Activated naive CD8-positive, alpha-beta T cell treated with anti-CD3 and anti-CD28 coated beads for 36 hours (primary cell): ENCODE data around the gene DNAI1. TPM values are rescaled to one million over a fixed set of nuclear protein-coding genes. Genes with fewer than 3 reads are reported as not detected.
"Not testable (repeated sequence)": the region's sequence is repeated elsewhere in the genome, so short reads cannot be mapped to it uniquely, and the experiment has no call there.

ENCODE experiments used
- DNase-seq: peaks from one replicate; pipeline ENCODE4 v3.0.0; 2021
- H3K27ac Mint-ChIP-seq: one replicate; pipeline ENCODE4 v1.8.0; 2022; ENCODE audit warnings: mild to moderate bottlenecking, moderate library complexity, mixed read lengths
- H3K27me3 Mint-ChIP-seq: one replicate; pipeline ENCODE4 v1.8.0; 2022; ENCODE audit warnings: mild to moderate bottlenecking, mixed read lengths
- H3K36me3 Mint-ChIP-seq: one replicate; pipeline ENCODE4 v1.8.0; 2021; ENCODE audit warnings: mild to moderate bottlenecking, mixed read lengths
- H3K4me1 Mint-ChIP-seq: one replicate; pipeline ENCODE4 v1.8.0; 2021; ENCODE audit warnings: mixed read lengths
- H3K4me3 Mint-ChIP-seq: one replicate; pipeline ENCODE4 v1.8.0; 2022; ENCODE audit warnings: mild to moderate bottlenecking, moderate library complexity, mixed read lengths
- H3K9me3 Mint-ChIP-seq: one replicate; pipeline ENCODE4 v1.8.0; 2022; ENCODE audit warnings: mixed read lengths
- total RNA-seq, 2 experiments: library from RNA; stranded (reverse); gene quantifications; one replicate each; pipeline ENCODE4 v1.2.3, GENCODE V29; 2021

Gene DNAI1
- total RNA-seq, 2 experiments from 2014 or later: not detected

DNA sequence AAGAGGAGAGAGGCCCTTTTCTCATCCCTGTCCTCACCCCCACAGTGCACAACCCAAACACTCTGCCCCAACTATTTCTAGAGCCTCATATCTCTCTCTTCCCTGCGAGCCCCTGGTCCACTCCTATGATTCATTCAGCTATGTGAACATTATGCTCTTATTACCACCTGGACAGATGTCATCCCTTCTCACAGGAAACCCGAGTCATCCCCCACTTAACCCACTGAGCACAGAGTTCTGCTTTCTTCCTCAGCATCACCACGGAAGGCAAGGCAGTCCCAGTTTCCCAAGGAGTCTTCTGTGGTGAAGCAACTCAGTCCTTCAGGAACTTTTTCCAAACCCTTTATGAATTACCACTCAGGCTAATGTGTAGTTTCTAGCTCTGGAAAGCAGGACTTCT lies 1.3 kb downstream of the DNAI1 start:
- Mint-ChIP-seq H3K27me3 (peaks cover 19% of the 10 kb centered on the region), H3K4me1 (peaks cover 30% of the 10 kb centered on the region), H3K4me3 (no peak overlapping the region), H3K27ac (no peak overlapping the region), H3K9me3 (no peaks in the 10 kb centered on the region), H3K36me3 (no peaks in the 10 kb centered on the region)
- no peak for DNase-seq

DNA sequence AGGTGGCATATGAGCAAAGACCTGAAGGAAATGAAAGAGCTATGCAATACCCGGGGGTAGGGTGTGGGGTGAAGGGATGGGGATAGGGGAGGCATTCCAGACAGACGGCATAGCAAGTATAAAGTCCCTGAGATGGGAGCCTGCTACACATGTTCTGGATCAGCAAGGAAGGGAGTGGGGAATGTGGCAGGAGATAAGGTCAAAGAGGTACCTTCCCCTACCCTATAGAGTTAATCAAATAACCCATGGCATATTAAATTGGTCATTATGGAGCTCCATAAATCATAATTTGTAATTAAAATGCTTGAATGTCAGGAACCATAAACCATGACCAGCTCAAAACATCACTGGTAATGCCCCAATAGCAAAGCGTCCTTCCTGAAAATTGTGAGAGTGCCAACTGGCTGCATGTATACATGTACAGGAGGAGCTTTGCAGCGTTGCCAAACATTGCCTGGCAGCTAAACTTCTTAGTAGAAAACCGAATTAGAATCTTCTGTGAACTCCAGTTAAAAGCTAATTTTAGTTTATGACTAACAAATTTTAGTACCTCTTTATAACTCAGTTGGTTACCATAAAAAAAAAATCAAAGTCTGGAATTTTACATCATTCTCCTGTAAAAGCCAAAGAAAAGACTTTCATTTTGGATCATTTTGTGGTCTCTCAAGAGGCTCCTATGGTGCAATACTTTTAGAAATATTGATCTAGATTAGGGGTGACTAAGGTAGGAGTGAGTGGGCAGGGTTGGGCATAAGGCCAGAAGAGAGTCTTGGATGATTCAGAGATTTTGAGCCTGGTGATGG lies 4.7 kb downstream of the DNAI1 start:
- no peaks in the 10 kb centered on the region for H3K9me3 Mint-ChIP-seq
- H3K27ac Mint-ChIP-seq: no peak overlapping the region
- H3K27me3 Mint-ChIP-seq: peaks cover 22% of the 10 kb centered on the region
- peak; percentile 50 for DNase-seq
- no peaks in the 10 kb centered on the region for H3K36me3 Mint-ChIP-seq
- H3K4me3 Mint-ChIP-seq: no peak overlapping the region
- H3K4me1 Mint-ChIP-seq: peaks cover 13% of the 10 kb centered on the region

DNA sequence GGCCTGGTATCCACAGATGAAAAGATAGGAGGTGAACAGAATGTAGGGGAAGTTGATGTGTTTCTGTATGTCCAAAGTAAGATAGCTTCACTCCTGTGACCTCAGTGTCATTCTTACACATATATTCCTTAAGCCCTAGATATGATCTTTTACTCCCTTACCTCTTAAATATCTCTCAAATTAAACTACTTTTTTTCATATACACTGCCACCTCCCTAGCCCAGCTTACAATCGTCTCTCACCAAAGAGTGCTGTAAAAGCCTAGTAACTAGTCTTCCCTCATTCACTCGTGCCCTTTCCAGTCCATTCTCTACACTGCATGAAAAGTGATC lies 5.3 kb downstream of the DNAI1 start:
- Mint-ChIP-seq H3K36me3 (no peaks in the 10 kb centered on the region), H3K9me3 (no peaks in the 10 kb centered on the region), H3K4me3 (no peak overlapping the region), H3K27me3 (peaks cover 18% of the 10 kb centered on the region), H3K27ac (no peak overlapping the region), H3K4me1 (peaks cover 10% of the 10 kb centered on the region)
- DNase-seq: no peak

DNA sequence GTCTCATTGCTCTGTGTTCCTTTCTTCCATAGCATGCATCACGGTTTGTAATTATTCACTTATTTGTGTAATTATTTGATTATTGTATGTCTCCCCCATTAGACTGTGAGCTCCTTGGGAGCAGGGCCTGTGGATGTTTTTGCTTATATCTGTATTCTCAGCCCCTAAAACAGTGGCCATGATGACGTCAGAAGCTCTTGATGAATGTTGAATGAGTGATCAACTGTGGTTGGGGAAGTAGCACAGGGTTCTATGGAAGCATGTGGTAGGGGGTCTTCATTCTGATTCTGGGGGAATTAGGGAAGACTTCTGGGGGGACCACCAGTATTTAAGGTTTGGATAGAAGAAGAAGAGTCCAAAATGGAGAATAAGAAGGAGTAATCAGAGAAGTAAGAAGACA lies 6.0 kb downstream of the DNAI1 start:
- peaks cover 7% of the 10 kb centered on the region for H3K4me1 Mint-ChIP-seq
- no peaks in the 10 kb centered on the region for H3K9me3 Mint-ChIP-seq
- no peak for DNase-seq
- no peak overlapping the region for H3K4me3 Mint-ChIP-seq
- H3K36me3 Mint-ChIP-seq: no peaks in the 10 kb centered on the region
- no peak overlapping the region for H3K27ac Mint-ChIP-seq
- peaks cover 11% of the 10 kb centered on the region for H3K27me3 Mint-ChIP-seq

DNA sequence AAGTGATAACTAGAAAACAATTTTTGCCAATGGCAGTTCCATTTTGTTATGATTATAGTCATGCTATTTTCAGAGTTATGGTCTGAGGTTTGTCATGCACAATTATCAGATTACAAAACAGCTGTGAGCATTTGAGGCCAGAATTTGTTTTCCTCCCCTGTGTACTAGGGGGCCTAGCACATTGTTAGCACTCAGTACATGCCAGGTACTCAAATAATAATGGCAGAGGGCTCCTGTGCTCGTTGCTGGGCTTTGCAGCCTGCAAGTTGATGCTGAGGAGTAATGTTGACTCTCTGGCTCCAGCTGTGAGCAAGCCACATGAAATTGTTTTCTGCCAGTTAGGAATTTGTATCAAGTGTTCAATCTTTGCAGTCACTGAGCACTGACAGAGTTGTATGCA lies 6.9 kb downstream of the DNAI1 start:
- no peak for DNase-seq
- no peak overlapping the region for H3K4me3 Mint-ChIP-seq
- H3K27ac Mint-ChIP-seq: no peak overlapping the region
- H3K4me1 Mint-ChIP-seq: peaks cover 3% of the 10 kb centered on the region
- H3K9me3 Mint-ChIP-seq: no peaks in the 10 kb centered on the region
- H3K36me3 Mint-ChIP-seq: no peaks in the 10 kb centered on the region
- H3K27me3 Mint-ChIP-seq: peaks cover 7% of the 10 kb centered on the region

DNA sequence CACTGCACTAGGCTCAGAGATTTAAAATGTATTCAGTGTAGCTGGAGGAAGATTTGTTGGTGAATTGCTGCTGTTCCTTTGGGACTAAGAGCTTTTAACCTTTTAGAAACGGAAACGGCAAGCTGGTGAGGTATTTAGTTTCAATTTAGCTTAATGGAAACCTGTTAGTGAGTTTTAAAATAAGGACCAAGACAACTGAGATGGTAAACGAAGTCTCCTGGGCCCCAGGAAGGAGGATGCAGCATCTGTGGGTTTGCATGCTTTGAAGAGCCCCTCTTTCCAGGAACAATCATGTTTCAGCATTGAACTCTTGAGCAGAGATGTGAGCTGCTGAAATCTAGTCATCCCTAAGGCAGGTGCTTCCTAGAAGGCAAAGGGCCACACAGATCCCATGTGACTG lies 16.5 kb downstream of the DNAI1 start:
- no peak overlapping the region for H3K27ac Mint-ChIP-seq
- H3K36me3 Mint-ChIP-seq: no peaks in the 10 kb centered on the region
- no peak overlapping the region for H3K4me3 Mint-ChIP-seq
- DNase-seq: no peak
- peaks cover 8% of the 10 kb centered on the region for H3K27me3 Mint-ChIP-seq
- no peaks in the 10 kb centered on the region for H3K9me3 Mint-ChIP-seq
- no peaks in the 10 kb centered on the region for H3K4me1 Mint-ChIP-seq

DNA sequence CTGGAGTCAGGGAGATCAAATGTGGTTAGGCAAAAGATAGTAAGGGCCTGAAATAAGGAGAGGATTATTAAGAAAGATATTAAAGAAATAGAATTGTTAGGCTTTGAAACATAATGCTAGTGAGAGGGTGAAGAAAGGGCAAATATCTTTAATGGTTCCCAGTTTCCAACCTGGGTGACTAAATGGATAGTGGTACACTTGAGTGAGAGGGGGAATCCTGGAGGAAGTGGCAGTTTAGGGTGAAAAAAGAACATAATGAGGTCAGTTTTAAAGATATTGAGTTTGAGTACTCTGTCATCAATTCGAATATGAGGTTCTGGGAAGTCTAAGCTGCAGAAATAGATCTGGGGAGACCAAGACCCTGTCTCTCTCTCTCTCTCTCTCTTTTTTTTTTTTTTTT lies 18.9 kb downstream of the DNAI1 start:
- no peaks in the 10 kb centered on the region for H3K36me3 Mint-ChIP-seq
- peaks cover 6% of the 10 kb centered on the region for H3K27me3 Mint-ChIP-seq
- H3K9me3 Mint-ChIP-seq: no peaks in the 10 kb centered on the region
- H3K4me3 Mint-ChIP-seq: no peak overlapping the region
- no peak for DNase-seq
- H3K4me1 Mint-ChIP-seq: no peaks in the 10 kb centered on the region
- H3K27ac Mint-ChIP-seq: no peak overlapping the region

DNA sequence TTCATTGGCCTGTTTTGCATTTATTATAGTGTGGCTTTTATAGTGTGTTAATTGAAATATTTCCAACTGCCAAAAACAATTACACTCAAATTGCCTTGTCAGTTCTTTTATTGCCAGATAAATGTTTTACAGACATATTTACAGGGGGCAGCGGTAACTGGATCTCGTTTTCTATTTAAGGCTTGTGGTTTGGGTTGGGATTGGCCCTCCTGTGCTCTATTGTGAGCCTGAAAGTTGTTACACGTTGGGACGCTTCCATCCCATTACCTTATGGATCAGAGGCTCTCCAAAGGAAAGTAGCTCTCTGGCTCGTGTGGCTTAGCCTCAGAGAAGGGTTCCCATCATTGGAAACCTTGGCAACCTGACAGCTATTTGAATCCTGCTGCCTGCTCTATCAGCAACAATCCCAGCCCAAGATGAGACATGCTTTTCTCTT lies 20.8 kb downstream of the DNAI1 start:
- H3K4me1 Mint-ChIP-seq: no peaks in the 10 kb centered on the region
- H3K36me3 Mint-ChIP-seq: no peaks in the 10 kb centered on the region
- no peaks in the 10 kb centered on the region for H3K9me3 Mint-ChIP-seq
- H3K4me3 Mint-ChIP-seq: no peak overlapping the region
- no peak for DNase-seq
- H3K27ac Mint-ChIP-seq: no peak overlapping the region
- H3K27me3 Mint-ChIP-seq: peaks cover 6% of the 10 kb centered on the region

DNA sequence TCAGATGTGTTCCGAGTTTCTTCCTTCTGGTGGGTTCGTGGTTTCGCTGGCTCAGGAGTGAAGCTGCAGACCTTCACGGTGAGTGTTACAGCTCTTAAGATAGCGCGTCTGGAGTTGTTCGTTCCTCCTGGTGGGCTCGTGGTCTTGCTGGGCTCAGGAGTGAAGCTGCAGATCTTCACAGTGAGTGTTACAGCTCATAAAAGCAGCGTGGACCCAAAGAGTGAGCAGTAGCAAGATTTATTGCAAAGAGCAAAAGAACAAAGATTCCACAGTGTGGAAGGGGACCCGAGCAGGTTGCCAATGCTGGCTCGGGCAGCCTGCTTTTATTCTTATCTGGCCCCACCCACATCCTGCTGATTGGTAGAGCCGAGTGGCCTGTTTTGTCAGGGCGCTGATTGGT lies 23.0 kb downstream of the DNAI1 start:
- H3K36me3 Mint-ChIP-seq, H3K27ac Mint-ChIP-seq, H3K27me3 Mint-ChIP-seq, DNase-seq, H3K4me1 Mint-ChIP-seq, H3K4me3 Mint-ChIP-seq, H3K9me3 Mint-ChIP-seq: not testable (repeated sequence)

DNA sequence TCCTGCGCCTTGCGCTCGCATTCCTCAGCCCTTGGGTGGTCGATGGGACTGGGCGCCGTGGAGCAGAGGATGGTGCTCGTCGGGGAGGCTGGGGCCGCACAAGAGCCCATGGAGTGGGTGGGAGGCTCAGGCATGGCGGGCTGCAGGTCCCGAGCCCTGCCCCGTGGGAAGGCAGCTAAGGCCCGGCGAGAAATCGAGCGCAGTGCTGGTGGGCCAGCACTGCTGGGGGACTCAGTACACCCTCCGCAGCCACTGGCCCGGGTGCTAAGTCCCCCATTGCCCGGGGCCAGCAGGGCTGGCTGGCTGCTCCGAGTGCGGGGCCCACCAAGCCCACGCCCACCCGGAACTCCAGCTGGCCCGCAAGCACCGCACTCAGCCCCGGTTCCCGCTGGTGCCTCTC lies 24.1 kb downstream of the DNAI1 start:
- H3K4me1 Mint-ChIP-seq, H3K36me3 Mint-ChIP-seq, DNase-seq, H3K4me3 Mint-ChIP-seq, H3K9me3 Mint-ChIP-seq, H3K27ac Mint-ChIP-seq: not testable (repeated sequence)
- H3K27me3 Mint-ChIP-seq: peaks cover 12% of the 10 kb centered on the region

DNA sequence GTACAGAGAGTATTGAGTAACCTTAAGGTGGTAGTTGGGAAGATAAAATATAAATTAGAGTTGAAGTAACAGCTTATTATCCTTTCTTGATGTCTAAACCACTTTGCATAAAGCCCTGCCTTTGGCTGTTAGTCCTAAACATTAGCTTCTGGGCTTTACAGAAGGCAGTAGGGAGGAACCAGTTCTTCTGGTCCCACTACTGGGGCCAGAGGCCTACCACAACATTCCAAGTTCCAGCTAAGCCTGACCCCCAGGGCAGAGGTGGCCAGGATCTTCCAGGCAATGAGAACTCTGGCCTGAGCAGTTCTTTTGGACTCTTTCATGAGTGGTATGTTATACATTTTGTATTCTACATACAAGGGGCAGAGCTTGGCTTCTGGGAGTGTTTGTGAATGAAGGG lies 26.1 kb downstream of the DNAI1 start:
- H3K4me1 Mint-ChIP-seq: peaks cover 2% of the 10 kb centered on the region
- no peak for DNase-seq
- H3K4me3 Mint-ChIP-seq: no peak overlapping the region
- H3K36me3 Mint-ChIP-seq: no peaks in the 10 kb centered on the region
- no peak overlapping the region for H3K27ac Mint-ChIP-seq
- no peaks in the 10 kb centered on the region for H3K9me3 Mint-ChIP-seq
- peaks cover 25% of the 10 kb centered on the region for H3K27me3 Mint-ChIP-seq

DNA sequence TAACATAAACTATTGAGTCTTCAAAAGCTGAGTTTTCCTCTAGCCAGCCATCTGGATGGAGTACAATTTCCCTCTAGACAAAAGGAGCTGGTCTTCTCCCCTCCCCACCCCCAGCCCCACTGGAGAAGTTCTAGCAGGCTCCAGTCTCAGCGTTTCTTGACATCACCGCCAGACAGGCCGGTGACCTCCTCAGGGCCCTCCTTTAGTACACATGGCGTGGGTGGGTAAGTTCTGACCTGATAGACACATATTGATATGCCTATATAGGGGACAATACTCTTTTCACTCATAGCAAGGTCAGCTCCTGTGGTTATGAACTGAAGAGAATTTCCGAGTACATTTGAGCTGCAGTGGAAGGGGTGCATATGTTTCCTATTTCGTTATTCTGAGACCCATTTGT lies 27.2 kb downstream of the DNAI1 start:
- Mint-ChIP-seq H3K4me1 (peaks cover 2% of the 10 kb centered on the region), H3K27ac (no peak overlapping the region), H3K4me3 (no peak overlapping the region), H3K36me3 (no peaks in the 10 kb centered on the region), H3K27me3 (peaks cover 22% of the 10 kb centered on the region), H3K9me3 (no peaks in the 10 kb centered on the region)
- DNase-seq: no peak

DNA sequence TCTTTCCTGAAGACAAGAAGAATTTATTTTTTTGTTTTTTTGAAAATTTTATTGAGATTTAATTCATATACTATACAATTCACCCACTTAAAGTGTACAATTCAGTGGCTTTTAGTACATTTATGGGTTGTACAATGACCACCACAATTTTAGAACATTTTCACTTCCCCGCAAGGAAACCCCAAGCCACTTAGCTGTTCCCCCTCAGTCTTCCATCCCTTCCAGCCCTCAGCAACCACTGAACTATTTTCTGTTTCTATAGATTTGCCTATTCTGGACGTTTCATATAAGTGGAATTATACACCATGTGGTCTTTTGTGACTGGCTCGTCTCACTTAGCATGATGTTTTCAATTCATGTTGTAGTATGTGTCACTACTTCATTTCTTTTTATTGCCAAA lies 28.0 kb downstream of the DNAI1 start:
- Mint-ChIP-seq H3K4me3 (no peak overlapping the region), H3K4me1 (peaks cover 2% of the 10 kb centered on the region), H3K9me3 (no peaks in the 10 kb centered on the region), H3K27me3 (peaks cover 22% of the 10 kb centered on the region), H3K36me3 (no peaks in the 10 kb centered on the region), H3K27ac (no peak overlapping the region)
- DNase-seq: no peak

DNA sequence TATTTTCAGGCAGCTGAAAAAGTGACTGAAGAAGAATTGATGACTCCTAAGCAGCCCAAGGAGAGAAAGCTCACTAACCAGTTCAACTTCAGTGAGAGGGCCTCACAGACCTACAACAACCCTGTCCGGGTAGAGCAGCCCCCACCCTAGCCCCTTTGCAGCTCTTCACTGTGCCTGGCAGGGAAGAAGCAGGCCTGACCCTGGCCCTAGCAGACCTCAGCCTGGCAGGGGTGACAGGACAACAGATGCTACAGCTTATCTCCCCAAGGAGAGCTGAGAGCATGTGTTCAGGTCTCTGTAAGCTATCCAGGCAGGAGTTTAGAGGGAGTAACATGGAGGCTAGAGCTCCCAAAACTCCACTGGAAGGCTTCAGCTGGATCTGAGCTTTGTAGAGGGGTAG lies 31.8 kb downstream of the DNAI1 start:
- H3K36me3 Mint-ChIP-seq: no peaks in the 10 kb centered on the region
- no peak overlapping the region for H3K4me3 Mint-ChIP-seq
- DNase-seq: no peak
- H3K4me1 Mint-ChIP-seq: peaks cover 2% of the 10 kb centered on the region
- H3K9me3 Mint-ChIP-seq: no peaks in the 10 kb centered on the region
- no peak overlapping the region for H3K27ac Mint-ChIP-seq
- peaks cover 31% of the 10 kb centered on the region for H3K27me3 Mint-ChIP-seq

DNA sequence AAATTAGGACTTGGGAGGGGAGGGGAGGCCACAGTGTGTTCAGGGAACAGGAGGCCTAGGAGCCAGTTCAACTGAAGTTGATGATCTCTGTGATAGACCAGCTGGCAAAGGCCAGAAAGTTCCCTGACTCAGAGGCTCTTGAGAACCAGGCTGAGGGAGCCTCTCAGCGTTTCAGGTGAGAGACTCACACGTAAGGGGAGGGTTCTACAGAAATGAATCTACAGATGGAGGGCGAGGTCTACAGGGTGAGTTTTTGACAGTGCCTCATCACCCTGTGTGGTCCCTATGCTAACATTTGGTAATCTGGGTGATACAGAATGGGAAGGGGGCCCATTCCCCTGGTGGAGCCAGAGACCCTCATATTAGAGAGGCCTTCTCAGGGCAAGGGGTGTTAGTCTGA lies 32.2 kb downstream of the DNAI1 start:
- H3K27me3 Mint-ChIP-seq: peaks cover 31% of the 10 kb centered on the region
- H3K27ac Mint-ChIP-seq: no peak overlapping the region
- no peaks in the 10 kb centered on the region for H3K9me3 Mint-ChIP-seq
- H3K4me1 Mint-ChIP-seq: peaks cover 2% of the 10 kb centered on the region
- DNase-seq: no peak
- no peaks in the 10 kb centered on the region for H3K36me3 Mint-ChIP-seq
- H3K4me3 Mint-ChIP-seq: no peak overlapping the region

DNA sequence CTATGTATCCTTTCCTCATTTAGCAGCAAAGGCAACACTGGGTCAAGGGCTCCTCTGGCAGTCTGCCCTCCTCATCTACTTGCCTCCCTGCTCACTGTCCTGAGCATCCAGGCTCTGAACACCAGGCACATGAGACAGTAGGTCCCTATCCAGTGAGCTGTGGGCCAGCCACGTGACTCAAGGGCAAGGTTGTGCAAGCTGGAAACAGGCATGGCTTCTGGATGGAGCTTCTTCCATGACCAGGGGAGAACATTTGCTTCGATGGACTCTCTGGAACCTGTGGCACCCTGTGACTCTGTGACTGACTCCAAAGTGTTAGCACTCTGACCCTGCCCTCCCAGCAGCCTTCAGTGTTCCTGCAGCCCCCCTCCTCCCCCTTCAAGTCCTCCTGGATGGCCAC lies 33.0 kb downstream of the DNAI1 start:
- Mint-ChIP-seq H3K36me3 (no peaks in the 10 kb centered on the region), H3K9me3 (no peaks in the 10 kb centered on the region), H3K27ac (no peak overlapping the region), H3K27me3 (peaks cover 29% of the 10 kb centered on the region), H3K4me3 (no peak overlapping the region), H3K4me1 (peaks cover 1% of the 10 kb centered on the region)
- no peak for DNase-seq
